ENCODE data around the gene CCDC69.

The CCDC69 gene

DNA sequence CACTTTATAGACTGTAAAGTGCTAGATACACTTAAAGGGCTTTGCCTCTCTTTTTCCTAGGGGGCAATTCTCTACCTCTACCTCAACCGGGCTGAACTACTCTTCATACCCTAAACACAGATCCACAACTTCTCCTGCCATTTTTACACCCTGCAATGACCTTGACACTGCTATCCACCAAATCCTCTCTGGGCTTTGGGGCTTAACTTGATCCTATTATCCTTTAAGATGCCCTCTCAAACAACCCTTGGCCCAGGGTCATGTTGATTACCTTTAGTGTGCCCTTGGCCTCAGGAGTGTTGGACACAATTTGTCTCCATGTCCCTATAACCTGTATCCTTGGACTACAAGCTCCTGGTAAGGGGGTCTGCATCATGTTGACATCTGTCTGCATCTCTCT is 85.8 kb downstream of the CCDC69 start:
- DNase-seq: no peak

DNA sequence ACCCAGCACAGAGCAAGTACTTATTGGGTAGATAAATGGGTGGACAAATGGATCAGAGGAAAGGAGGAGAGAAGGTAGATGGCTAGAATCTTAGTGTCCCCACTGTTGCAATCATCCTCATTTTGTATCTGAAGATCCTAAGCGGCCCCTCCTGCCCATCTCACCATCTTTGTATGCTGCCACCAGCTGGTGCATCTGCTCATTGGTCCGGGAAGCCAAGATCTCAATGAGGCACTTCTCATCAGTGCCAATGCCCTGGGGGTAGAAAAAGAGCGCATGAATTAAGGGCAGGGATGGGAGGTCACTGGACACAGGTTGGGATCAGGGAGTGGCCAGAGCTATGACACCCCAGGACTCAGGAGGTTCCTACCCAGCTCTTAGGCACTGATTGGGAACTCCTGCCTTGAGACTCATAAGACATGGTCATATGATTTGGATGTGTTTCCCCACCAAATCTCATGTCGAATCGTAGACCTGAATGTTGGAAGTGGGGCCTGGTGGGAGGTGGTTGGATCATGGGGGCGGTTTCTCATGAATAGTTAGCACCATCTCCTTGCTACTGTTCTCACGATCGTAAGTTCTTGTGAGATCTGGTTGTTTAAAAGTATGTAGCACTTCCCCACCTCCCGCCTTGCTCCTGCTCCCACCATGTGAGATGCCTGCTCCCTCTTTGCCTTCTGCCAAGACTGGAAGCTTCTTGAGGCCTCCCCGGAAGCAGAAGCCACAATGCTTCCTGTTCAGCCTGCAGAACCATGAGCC is 86.6 kb downstream of the CCDC69 start:
- DNase-seq: no peak

DNA sequence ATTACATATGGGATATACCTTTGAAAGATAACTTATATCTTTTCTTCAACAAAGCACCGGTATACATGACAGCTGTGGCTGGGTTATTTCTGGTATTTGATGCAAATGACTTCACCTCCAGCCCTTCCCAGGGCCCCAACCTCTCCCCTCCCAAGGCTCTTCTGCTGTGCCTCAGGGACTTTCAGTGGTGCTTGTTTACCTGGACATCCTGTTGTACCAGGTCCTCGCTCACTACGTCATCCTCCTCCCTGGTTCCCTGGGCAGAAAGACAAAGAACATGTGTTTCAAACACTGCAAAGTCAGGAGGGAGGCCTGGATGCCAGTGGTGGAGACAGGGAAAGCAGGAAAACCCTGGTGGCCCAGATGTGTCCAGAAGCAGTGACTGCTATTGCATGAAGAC is 89.7 kb downstream of the CCDC69 start:
- no peak for DNase-seq

DNA sequence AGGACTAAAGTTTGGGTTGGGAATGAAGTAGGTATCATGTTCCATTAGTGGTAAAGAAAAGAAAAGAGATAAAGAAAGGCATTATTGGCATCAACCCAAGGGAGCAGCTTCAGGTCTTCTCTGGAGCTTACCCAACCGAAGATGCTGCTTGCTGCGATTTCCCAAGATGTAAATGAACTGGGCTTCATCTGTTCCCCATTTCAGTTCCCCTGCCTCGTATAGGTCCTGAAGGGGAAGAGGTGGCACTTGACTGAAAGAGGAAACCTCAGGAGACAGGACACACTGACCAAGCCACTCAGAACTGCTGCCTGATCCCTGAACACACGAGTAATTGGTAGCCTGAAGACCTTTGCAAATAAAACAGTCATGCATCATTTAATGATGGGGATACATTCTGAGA is 90.9 kb downstream of the CCDC69 start:
- no peak for DNase-seq
